HepG2 (cell line): ENCODE data around the gene AP2A2. TPM values are rescaled to one million over a fixed set of nuclear protein-coding genes. Genes with fewer than 3 reads are reported as not detected.

Experiments
- ATAC-seq: fragments of 200-7000 bp; cut with Tn5 transposase; 3 replicates; pipeline ENCODE4 v1.9.1; 2020; ENCODE audit warnings: mild to moderate bottlenecking, moderate library complexity
- BruUV-seq: library from RNA; stranded (reverse); fragments of 400-500 nt; replicated peaks from 2 replicates; lab custom pipeline; 2021; lab: Mats Ljungman, UMichigan
- CTCF ChIA-PET: fragments of 300-600 bp; formaldehyde crosslinking; extraction: SDS; loops from one replicate; lab custom pipeline; 2021; ENCODE audit warnings: low total read pairs, inconsistent platforms, low intra/inter-chr PET ratio; lab: Yijun Ruan, JAX
- POLR2A ChIA-PET: fragments of 350-600 bp; sonication (Branson Sonifier 250); formaldehyde crosslinking; loops from one replicate; lab custom pipeline; 2020; ENCODE audit warnings: antibody characterized with exemption, inconsistent platforms; lab: Yijun Ruan, JAX
- DNase-seq: peaks from one replicate; pipeline ENCODE4 v3.0.0-alpha.2; 2015; ENCODE audit warnings: low spot score
- FAIRE-seq: peaks from 3 replicates; lab custom pipeline; 2011; peaks lifted over from hg19 to GRCh38; lab: Jason Lieb, UNC
- H2AFZ ChIP-seq: one replicate; pipeline ENCODE4 v1.6.1; 2011; ENCODE audit warnings: low read length, inconsistent platforms
- H3K27ac ChIP-seq: fragments of 300-600 bp; 3 replicates; pipeline ENCODE4 v1.8.0; 2011; ENCODE audit warnings: mixed run types, mild to moderate bottlenecking, mixed read lengths, low read length, inconsistent platforms; ENCODE audit not compliant: insufficient read depth; ENCODE audit errors: extremely low read length
- H3K27me3 ChIP-seq, 2 experiments: fragments of 200-600 bp in 1 of 2; 2 replicates in 1 of 2; 3 replicates in 1 of 2; pipeline versions ENCODE4 v1.6.0 to v1.8.0; 2011; ENCODE audit warnings: low read length in 2 of 2, mild to moderate bottlenecking in 2 of 2, moderate library complexity in 2 of 2, inconsistent platforms in 1 of 2; ENCODE audit not compliant: insufficient read depth in 2 of 2, control insufficient read depth in 1 of 2
- H3K36me3 ChIP-seq, 2 experiments: fragments of 200-600 bp in 1 of 2; replicated peaks in 1 of 2; 2 replicates in 1 of 2; 3 replicates in 1 of 2; pipeline versions ENCODE4 v1.5.1 to v1.8.0; 2011; ENCODE audit warnings: low read length in 2 of 2, inconsistent platforms in 1 of 2; ENCODE audit not compliant: insufficient read depth in 2 of 2, control insufficient read depth in 1 of 2
- H3K4me1 ChIP-seq: 2 replicates; pipeline ENCODE4 v1.5.1; 2012; ENCODE audit warnings: low read length, inconsistent platforms; ENCODE audit not compliant: insufficient read depth
- H3K4me2 ChIP-seq: 2 replicates; pipeline ENCODE4 v1.6.0; 2011; ENCODE audit warnings: low read depth, low read length, inconsistent platforms
- H3K4me3 ChIP-seq, 3 experiments: fragments of 200-600 bp in 1 of 3; sonication (generic), shearing (Covaris generic) in 1 of 3; replicated peaks in 1 of 3; 2 replicates each; pipeline ENCODE4 v1.5.1; 2011 to 2016; ENCODE audit warnings: low read length in 3 of 3, inconsistent platforms in 2 of 3, low read depth in 2 of 3, mild to moderate bottlenecking in 2 of 3, control low read depth in 1 of 3, mixed read lengths in 1 of 3; ENCODE audit not compliant: insufficient read depth in 1 of 3
- H3K79me2 ChIP-seq: one replicate; pipeline ENCODE4 v1.6.1; 2011; ENCODE audit warnings: low read length, inconsistent platforms; ENCODE audit not compliant: insufficient read depth
- H3K9ac ChIP-seq: 2 replicates; pipeline ENCODE4 v1.6.0; 2011; ENCODE audit warnings: mild to moderate bottlenecking, low read depth, low read length, inconsistent platforms; ENCODE audit not compliant: insufficient read depth
- H3K9me3 ChIP-seq: 2 replicates; pipeline ENCODE4 v1.5.1; 2012; ENCODE audit warnings: mild to moderate bottlenecking, low read length
- H4K20me1 ChIP-seq: 2 replicates; pipeline ENCODE4 v1.6.0; 2011; ENCODE audit warnings: inconsistent platforms, mild to moderate bottlenecking, low read length, moderate library complexity; ENCODE audit not compliant: insufficient read depth
- BCL6 ChIP-seq: IDR thresholded peaks from 2 replicates; pipeline ENCODE4 v1.6.1; 2016; ENCODE audit warnings: missing genetic modification reagents, missing compliant biosample characterization
- FOSL2 ChIP-seq: sonication (generic); formaldehyde crosslinking; IDR thresholded peaks from 2 replicates; pipeline ENCODE4 v1.4.0; 2020; ENCODE audit warnings: missing genetic modification reagents
- HNF1B ChIP-seq: sonication (generic); formaldehyde crosslinking; IDR thresholded peaks from 2 replicates; pipeline ENCODE4 v1.5.1; 2020; ENCODE audit warnings: mild to moderate bottlenecking, moderate library complexity, missing genetic modification reagents
- MATR3 ChIP-seq: sonication (generic); formaldehyde crosslinking; IDR thresholded peaks from 2 replicates; pipeline ENCODE4 v1.4.0; 2020; ENCODE audit warnings: missing genetic modification reagents
- NFKB2 ChIP-seq: sonication (generic); formaldehyde crosslinking; IDR thresholded peaks from 2 replicates; pipeline ENCODE4 v1.4.0; 2020; ENCODE audit warnings: missing genetic modification reagents, borderline replicate concordance
- SRSF9 ChIP-seq: fragments of 200-400 bp; formaldehyde crosslinking; IDR thresholded peaks from 2 replicates; pipeline ENCODE4 v1.6.1; 2018; ENCODE audit warnings: borderline replicate concordance, mild to moderate bottlenecking, low read depth, low read length; ENCODE audit not compliant: insufficient read depth, poor library complexity, severe bottlenecking
- ZNF652 ChIP-seq: IDR thresholded peaks from 2 replicates; pipeline ENCODE4 v1.6.1; 2016; ENCODE audit warnings: low read depth, borderline replicate concordance
- WGBS: methylation state at CpG from one replicate; pipeline ENCODE4 v1.1.6; 2017; ENCODE audit warnings: low lambda C conversion rate; 5-methylcytosine and 5-hydroxymethylcytosine counted together
- in situ Hi-C: cut with HindIII; loops from 2 replicates; pipeline ENCODE4 v1.10.0; 2017; ENCODE audit warnings: low pct_unique_long_range_greater_than_20kb; ENCODE audit not compliant: extremely low pct_ligation_motif_present
- intact Hi-C: fragments of 100-400 bp; cut with micrococcal nuclease; formaldehyde crosslinking; loops from one replicate; pipeline ENCODE4 v1.10.0; 2022; ENCODE audit not compliant: unreplicated experiment
- polyA plus RNA-seq, 8 experiments: library from polyadenylated mRNA; depleted of rRNA in 3 of 8; stranded (reverse) in 7 of 8; unstranded in 1 of 8; fragments of >200 nt; fragmentation: Illumina TruSeq in 4 of 8; extraction: Trizol in 4 of 8; gene quantifications; 2 replicates each; pipeline versions ENCODE4 v1.2.1 to v1.2.3, GENCODE V29; 2011 to 2016; ENCODE audit warnings: low read depth in 4 of 8, missing spikeins in 1 of 8, mixed read lengths in 1 of 8; ENCODE audit not compliant: insufficient read depth in 1 of 8
- total RNA-seq, 5 experiments: library from RNA; depleted of rRNA; stranded (reverse); fragments of >200 nt; fragmentation: Illumina TruSeq; extraction: Trizol; gene quantifications; 2 replicates each; pipeline ENCODE4 v1.2.3, GENCODE V29; 2016; ENCODE audit warnings: low read depth in 1 of 5
- TF ChIP-seq, protein P1 (sequence below): sonication (generic); formaldehyde crosslinking; IDR thresholded peaks from 2 replicates; pipeline ENCODE4 v1.4.0; 2020; ENCODE audit warnings: missing genetic modification reagents
- TF ChIP-seq, protein P2 (sequence below): sonication (generic); formaldehyde crosslinking; IDR thresholded peaks from 2 replicates; pipeline ENCODE4 v1.4.0; 2020; ENCODE audit warnings: missing genetic modification reagents
- TF ChIP-seq, protein P3 (sequence below): sonication (generic); formaldehyde crosslinking; IDR thresholded peaks from 2 replicates; pipeline ENCODE4 v1.5.0; 2020; ENCODE audit warnings: missing genetic modification reagents, mild to moderate bottlenecking, borderline replicate concordance
- TF ChIP-seq, protein P4 (sequence below): sonication (generic); formaldehyde crosslinking; IDR thresholded peaks from 2 replicates; pipeline ENCODE4 v1.4.0; 2020; ENCODE audit warnings: missing genetic modification reagents

Gene AP2A2
- total and polyA plus RNA-seq, 2 of the 13 experiments (the other 11 are each of a cell fraction or from before 2014, with no cell fraction given) = 25.7 to 75.7 TPM

DNA sequence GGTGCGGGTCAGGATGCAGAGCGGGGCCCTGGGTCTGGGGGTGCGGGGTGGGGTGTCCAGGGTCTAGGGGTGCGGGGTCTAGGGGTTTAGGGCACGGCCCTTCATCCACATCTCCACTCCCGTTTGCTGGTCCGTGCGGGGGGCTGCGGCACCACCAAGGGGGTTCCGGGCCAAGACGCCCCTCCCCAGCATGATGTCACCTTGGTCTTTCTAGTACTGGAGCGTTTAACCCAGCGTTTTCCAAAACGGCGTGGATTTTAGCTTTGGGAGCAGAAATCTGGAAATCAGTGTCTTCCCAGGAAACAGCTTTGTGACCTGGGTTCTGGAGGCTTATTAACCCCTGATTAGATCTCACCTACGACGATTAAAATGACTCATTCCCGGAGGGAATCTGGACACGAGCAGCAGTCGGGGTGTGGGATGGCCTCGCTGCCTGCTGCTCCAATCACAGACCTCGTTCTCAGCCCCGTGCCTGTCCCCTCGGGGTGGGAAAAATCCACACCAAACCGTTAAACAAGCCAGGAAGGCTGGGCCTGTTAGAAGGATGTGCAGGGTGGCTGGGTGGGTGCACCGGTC lies 759 bp downstream of the AP2A2 start (continued):
- TF ChIP-seq, protein P1, sequence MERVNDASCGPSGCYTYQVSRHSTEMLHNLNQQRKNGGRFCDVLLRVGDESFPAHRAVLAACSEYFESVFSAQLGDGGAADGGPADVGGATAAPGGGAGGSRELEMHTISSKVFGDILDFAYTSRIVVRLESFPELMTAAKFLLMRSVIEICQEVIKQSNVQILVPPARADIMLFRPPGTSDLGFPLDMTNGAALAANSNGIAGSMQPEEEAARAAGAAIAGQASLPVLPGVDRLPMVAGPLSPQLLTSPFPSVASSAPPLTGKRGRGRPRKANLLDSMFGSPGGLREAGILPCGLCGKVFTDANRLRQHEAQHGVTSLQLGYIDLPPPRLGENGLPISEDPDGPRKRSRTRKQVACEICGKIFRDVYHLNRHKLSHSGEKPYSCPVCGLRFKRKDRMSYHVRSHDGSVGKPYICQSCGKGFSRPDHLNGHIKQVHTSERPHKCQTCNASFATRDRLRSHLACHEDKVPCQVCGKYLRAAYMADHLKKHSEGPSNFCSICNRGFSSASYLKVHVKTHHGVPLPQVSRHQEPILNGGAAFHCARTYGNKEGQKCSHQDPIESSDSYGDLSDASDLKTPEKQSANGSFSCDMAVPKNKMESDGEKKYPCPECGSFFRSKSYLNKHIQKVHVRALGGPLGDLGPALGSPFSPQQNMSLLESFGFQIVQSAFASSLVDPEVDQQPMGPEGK (CRISPR knock-in tag) = peak; percentile 12; the same call in 1 of the 2 replicates
- TF ChIP-seq HNF1B (CRISPR knock-in tag) (0 out of 2 replicates have a peak, but pooled peaks have one; percentile 21), FOSL2 (CRISPR knock-in tag) (peak; percentile 44; the same call in 1 of the 2 replicates), ZNF652 (CRISPR knock-in tag) (peak; percentile 86), BCL6 (peak; percentile 19), NFKB2 (CRISPR knock-in tag) (no peak)
- TF ChIP-seq, protein P2, sequence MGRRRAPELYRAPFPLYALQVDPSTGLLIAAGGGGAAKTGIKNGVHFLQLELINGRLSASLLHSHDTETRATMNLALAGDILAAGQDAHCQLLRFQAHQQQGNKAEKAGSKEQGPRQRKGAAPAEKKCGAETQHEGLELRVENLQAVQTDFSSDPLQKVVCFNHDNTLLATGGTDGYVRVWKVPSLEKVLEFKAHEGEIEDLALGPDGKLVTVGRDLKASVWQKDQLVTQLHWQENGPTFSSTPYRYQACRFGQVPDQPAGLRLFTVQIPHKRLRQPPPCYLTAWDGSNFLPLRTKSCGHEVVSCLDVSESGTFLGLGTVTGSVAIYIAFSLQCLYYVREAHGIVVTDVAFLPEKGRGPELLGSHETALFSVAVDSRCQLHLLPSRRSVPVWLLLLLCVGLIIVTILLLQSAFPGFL (CRISPR knock-in tag) = no peak

DNA sequence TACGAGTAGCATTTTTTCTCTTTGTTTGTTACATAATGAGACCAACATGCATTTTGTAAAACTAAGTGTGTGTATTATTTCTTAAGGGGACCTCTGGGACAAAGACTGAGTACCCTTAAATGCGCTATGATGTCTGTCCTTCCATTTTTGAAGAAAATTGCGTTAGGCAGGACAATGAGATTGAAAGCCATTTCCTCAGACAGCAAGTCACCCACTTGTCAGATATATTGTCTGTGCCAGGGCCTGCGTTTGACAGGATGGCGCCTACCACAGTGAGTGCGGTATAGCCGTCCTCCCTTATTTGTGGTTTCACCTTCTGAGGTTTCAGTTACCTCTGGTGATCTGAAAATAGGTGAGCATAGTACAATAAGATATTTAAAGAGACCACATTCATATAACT lies 2.2 kb downstream of the AP2A2 start:
- ATAC-seq (no peak), FAIRE-seq (no peak), DNase-seq (no peak)
- Histone ChIP-seq H3K4me3 (no peak overlapping the region), H3K9me3 (no peaks in the 10 kb centered on the region), H3K9ac (no peak overlapping the region), H4K20me1 (peaks cover 25% of the 10 kb centered on the region), H2AFZ (no peak overlapping the region), H3K4me1 (peaks cover 85% of the 10 kb centered on the region), H3K27ac (no peak overlapping the region), H3K36me3 (peaks cover 6 to 11% of the 10 kb centered on the region in 2 experiments; a peak in 4 of 5 replicates), H3K4me2 (peak overlapping the region; percentile 88; the same call in 1 of the 2 replicates), H3K79me2 (peaks cover 63% of the 10 kb centered on the region), H3K27me3 (no peaks in the 10 kb centered on the region; a peak in 1 of 5 replicates)
- ChIA-PET CTCF (no interaction called here), POLR2A (interaction anchor here (1.5 to 4.9 kb wide), 2 partner anchors 17 to 24 kb away, joined by 6 to 37 read pairs; partner anchors contain the start of gene CHID1)
- 92% methylated on average over 7 of the region's 7 CpGs for WGBS
- intact Hi-C loops = no loop called here
- BruUV-seq = no TSS peak
- in situ Hi-C loops = no loop called here
- TF ChIP-seq, protein P3, sequence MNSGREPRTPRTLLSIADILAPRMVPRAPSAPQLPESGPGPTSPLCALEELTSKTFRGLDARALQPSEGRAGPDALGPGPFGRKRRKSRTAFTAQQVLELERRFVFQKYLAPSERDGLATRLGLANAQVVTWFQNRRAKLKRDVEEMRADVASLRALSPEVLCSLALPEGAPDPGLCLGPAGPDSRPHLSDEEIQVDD (CRISPR knock-in tag) = no peak
- TF ChIP-seq, protein P4, sequence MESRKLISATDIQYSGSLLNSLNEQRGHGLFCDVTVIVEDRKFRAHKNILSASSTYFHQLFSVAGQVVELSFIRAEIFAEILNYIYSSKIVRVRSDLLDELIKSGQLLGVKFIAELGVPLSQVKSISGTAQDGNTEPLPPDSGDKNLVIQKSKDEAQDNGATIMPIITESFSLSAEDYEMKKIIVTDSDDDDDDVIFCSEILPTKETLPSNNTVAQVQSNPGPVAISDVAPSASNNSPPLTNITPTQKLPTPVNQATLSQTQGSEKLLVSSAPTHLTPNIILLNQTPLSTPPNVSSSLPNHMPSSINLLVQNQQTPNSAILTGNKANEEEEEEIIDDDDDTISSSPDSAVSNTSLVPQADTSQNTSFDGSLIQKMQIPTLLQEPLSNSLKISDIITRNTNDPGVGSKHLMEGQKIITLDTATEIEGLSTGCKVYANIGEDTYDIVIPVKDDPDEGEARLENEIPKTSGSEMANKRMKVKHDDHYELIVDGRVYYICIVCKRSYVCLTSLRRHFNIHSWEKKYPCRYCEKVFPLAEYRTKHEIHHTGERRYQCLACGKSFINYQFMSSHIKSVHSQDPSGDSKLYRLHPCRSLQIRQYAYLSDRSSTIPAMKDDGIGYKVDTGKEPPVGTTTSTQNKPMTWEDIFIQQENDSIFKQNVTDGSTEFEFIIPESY (CRISPR knock-in tag) = no peak
- TF ChIP-seq SRSF9 (no peak), MATR3 (CRISPR knock-in tag) (no peak)
